Coronary artery (tissue), 2 donors: ENCODE results near the gene GSTO1.
A peak's percentile ranks its signal among the peaks of the same experiment; 100 is the strongest.

Source experiments
- DNase-seq: peaks from one replicate; pipeline ENCODE4 v3.0.0-alpha.2; 2017; ENCODE audit warnings: low spot score
- H3K27ac ChIP-seq, 2 donors: fragments of 200-600 bp; sonication (generic); one replicate each; pipeline ENCODE4 v1.5.1; 2016 to 2019
- H3K4me3 ChIP-seq: fragments of 200-600 bp; sonication (generic); 2 replicates; pipeline ENCODE4 v1.5.1; 2016; ENCODE audit warnings: mild to moderate bottlenecking, moderate library complexity
- TF ChIP-seq, protein P1 (sequence below): fragments of 200-600 bp; sonication (generic); IDR thresholded peaks from one replicate; pipeline ENCODE4 v1.5.1; 2019; ENCODE audit warnings: antibody characterized with exemption

The GSTO1 gene

GRCh38 chr10:104291439-104291951 is 36.8 kb downstream of the GSTO1 start:
- Histone ChIP-seq H3K4me3 (no peak overlapping the region), H3K27ac (no peak overlapping the region)
- DNase-seq = peak; percentile 91
- TF ChIP-seq, protein P1, sequence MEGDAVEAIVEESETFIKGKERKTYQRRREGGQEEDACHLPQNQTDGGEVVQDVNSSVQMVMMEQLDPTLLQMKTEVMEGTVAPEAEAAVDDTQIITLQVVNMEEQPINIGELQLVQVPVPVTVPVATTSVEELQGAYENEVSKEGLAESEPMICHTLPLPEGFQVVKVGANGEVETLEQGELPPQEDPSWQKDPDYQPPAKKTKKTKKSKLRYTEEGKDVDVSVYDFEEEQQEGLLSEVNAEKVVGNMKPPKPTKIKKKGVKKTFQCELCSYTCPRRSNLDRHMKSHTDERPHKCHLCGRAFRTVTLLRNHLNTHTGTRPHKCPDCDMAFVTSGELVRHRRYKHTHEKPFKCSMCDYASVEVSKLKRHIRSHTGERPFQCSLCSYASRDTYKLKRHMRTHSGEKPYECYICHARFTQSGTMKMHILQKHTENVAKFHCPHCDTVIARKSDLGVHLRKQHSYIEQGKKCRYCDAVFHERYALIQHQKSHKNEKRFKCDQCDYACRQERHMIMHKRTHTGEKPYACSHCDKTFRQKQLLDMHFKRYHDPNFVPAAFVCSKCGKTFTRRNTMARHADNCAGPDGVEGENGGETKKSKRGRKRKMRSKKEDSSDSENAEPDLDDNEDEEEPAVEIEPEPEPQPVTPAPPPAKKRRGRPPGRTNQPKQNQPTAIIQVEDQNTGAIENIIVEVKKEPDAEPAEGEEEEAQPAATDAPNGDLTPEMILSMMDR = peak; percentile 98

- Histone ChIP-seq H3K27ac (peak overlapping the region in 1 of 2 donors; percentile 18), H3K4me3 (no peak overlapping the region)
- TF ChIP-seq, protein P1 = no peak
- no peak for DNase-seq
Measured at GRCh38 chr10:104293011-104293410, 38.3 kb downstream of the GSTO1 start.

- Histone ChIP-seq H3K27ac (no peak overlapping the region), H3K4me3 (no peak overlapping the region)
- TF ChIP-seq, protein P1 = no peak
- DNase-seq = no peak
Measured at GRCh38 chr10:104293781-104294321, 39.2 kb downstream of the GSTO1 start.

- no peak for DNase-seq
Measured at GRCh38 chr10:104296687-104297436, 42.2 kb downstream of the GSTO1 start.

GRCh38 chr10:104297697-104298660 is 43.3 kb downstream of the GSTO1 start:
- no peak for DNase-seq
- Histone ChIP-seq H3K27ac (peak overlapping the region; percentile 82 to 85), H3K4me3 (no peak overlapping the region)
- TF ChIP-seq, protein P1 = no peak

More at GRCh38 chr10:104296687-104297436, 42.2 kb downstream of the GSTO1 start:
- Histone ChIP-seq H3K27ac (peak overlapping the region in 1 of 2 donors; percentile 85), H3K4me3 (no peak overlapping the region)
- TF ChIP-seq, protein P1 = no peak

DNA sequence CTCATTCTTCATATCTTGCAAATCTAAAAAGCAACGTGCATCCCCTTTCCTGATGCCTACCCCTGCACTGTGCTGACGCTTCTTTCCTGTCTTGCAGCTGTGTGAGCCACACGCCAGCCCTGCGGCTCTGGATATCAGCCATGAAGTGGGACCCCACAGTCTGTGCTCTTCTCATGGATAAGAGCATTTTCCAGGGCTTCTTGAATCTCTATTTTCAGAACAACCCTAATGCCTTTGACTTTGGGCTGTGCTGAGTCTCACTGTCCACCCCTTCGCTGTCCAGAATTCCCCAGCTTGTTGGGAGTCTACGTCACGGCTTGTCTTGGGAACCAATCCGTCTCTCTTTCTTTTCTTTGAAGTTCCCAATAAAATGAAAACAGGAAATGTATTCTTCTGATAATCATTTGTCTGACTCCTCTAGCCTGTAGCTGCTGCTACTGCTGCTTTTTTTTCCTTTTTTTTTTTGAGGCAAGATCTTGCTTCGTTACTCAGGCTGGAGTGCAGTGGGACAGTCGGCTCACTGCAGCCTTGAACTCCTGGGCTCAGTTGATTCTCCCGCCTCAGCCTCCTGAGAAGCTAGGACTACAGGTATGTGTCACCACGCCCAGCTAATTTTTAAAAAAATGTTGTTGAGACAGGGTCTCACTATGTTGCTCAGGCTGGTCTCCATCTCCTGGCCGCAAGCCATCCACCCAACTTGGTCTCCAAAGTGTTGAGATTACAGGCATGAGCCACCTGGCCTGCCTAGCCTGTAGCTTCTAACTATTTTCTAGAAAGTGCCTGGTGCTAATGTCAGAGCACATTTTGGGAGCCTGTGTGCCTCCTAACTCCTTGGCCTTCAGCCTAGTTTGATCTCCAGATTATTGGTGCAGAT is 44.6 kb downstream of the GSTO1 start:
- TF ChIP-seq, protein P1 = no peak
- no peak for DNase-seq
- Histone ChIP-seq H3K4me3 (peak overlapping the region; percentile 33), H3K27ac (peak overlapping the region; percentile 82 to 99)
